PC-3 (cell line): ENCODE data around the gene THY1.

Experiments used
- EZH2phosphoT487 ChIP-seq: fragments of 300-600 bp; sonication (generic); IDR thresholded peaks from 2 replicates; pipeline ENCODE4 v1.6.1; 2018; ENCODE audit warnings: mild to moderate bottlenecking, antibody characterized with exemption, low read length, borderline replicate concordance
- TF ChIP-seq, protein P1 (sequence below): fragments of 300-600 bp; sonication (generic); conservative IDR thresholded peaks from 2 replicates; pipeline ENCODE4 v1.5.1; 2017; ENCODE audit warnings: antibody characterized with exemption, low read depth, mild to moderate bottlenecking, low read length

- TF ChIP-seq, protein P1, sequence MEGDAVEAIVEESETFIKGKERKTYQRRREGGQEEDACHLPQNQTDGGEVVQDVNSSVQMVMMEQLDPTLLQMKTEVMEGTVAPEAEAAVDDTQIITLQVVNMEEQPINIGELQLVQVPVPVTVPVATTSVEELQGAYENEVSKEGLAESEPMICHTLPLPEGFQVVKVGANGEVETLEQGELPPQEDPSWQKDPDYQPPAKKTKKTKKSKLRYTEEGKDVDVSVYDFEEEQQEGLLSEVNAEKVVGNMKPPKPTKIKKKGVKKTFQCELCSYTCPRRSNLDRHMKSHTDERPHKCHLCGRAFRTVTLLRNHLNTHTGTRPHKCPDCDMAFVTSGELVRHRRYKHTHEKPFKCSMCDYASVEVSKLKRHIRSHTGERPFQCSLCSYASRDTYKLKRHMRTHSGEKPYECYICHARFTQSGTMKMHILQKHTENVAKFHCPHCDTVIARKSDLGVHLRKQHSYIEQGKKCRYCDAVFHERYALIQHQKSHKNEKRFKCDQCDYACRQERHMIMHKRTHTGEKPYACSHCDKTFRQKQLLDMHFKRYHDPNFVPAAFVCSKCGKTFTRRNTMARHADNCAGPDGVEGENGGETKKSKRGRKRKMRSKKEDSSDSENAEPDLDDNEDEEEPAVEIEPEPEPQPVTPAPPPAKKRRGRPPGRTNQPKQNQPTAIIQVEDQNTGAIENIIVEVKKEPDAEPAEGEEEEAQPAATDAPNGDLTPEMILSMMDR: no peak
- TF ChIP-seq EZH2phosphoT487: no peak
These were observed 51.8 kb downstream of the THY1 start for GRCh38 chr11:119371067-119371601.
